ENCODE data around the gene ERC2.

The ERC2 gene

DNA sequence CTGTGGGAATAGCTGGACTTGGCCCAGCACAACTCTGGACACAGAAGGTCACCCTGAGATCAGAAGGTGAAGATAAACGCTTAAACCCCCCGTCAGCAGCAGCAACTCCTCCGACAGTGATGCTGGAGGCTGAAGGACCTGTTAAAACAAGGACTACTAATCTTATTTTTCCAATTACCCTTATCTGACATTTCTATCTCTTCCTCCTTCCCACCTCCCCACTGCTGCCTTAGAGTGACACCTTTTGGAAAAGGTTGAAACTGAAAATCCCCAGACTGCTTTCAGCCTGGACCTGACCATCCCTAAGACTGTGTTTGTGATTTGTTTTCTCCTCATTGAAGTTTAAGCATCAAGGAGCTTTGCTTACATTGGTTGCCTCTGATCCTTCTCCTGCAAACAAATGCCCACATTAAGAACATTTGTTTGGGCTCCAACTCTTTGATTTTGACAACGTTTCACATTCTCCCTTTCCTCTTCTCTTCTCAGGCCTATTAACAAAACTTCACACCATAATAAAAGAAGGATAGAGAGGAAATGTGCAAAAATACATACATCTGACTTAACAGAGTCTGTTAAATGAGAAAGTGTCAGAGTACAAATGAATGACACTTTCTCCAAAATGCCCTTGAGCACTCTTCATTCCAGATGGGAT lies 570.6 kb downstream of the ERC2 start:
- no peaks in the 10 kb centered on the region for H3K4me1 ChIP-seq (ENCODE audit: control insufficient read depth, insufficient read depth, low read length)
- H3K4me3 ChIP-seq (ENCODE audit: low read length): no peak overlapping the region
- H3K27me3 ChIP-seq (ENCODE audit: control insufficient read depth, insufficient read depth, low read length): no peaks in the 10 kb centered on the region
- no peak overlapping the region for H3K9ac ChIP-seq (ENCODE audit: low read length)
- no peaks in the 10 kb centered on the region for H3K36me3 ChIP-seq (ENCODE audit: control insufficient read depth, insufficient read depth, low read length)
- H3K27ac ChIP-seq (ENCODE audit: low read depth, low read length): no peak overlapping the region

DNA sequence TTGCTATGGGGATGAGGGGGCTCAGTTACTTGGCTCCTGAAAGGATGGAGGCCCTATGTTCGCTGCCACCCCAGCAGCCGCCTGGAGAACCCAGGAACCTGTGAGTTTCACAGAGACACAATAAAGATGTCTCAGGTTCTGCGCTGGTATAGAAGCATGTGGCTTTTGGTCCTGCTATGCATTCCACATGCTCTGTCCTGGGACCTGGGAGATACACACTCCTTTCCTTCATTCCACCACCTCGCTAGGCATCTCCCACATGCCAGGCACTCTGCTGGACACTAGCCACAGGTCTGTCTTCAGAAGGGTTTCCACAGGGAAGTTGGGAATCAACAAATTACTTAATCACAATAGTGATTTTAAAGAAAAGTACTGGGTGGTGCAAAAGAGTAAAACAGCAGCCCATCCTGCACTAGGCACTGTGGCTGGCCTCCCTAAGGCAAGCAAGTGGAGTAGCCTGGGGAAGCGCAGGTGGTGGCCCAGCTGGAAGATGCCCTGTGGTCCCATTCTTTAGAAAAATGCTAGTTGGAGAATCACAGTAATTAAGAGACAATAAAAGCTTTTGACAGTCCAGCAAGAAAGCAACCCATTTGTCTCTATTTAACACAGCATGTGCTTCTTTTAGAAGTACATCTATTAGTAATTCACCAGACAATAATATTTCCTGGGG lies 572.2 kb downstream of the ERC2 start:
- no peaks in the 10 kb centered on the region for H3K4me1 ChIP-seq (ENCODE audit: control insufficient read depth, insufficient read depth, low read length)
- H3K4me3 ChIP-seq (ENCODE audit: low read length): no peak overlapping the region
- H3K9ac ChIP-seq (ENCODE audit: low read length): no peak overlapping the region
- H3K27me3 ChIP-seq (ENCODE audit: control insufficient read depth, insufficient read depth, low read length): no peaks in the 10 kb centered on the region
- no peak overlapping the region for H3K27ac ChIP-seq (ENCODE audit: low read depth, low read length)
- no peaks in the 10 kb centered on the region for H3K36me3 ChIP-seq (ENCODE audit: control insufficient read depth, insufficient read depth, low read length)

GRCh38 chr3:55894605-55895004 lies 573.7 kb downstream of the ERC2 start:
- Histone ChIP-seq H3K9ac (ENCODE audit: low read length) (no peak overlapping the region), H3K36me3 (ENCODE audit: control insufficient read depth, insufficient read depth, low read length) (no peaks in the 10 kb centered on the region), H3K4me1 (ENCODE audit: control insufficient read depth, insufficient read depth, low read length) (no peaks in the 10 kb centered on the region), H3K4me3 (ENCODE audit: low read length) (no peak overlapping the region), H3K27me3 (ENCODE audit: control insufficient read depth, insufficient read depth, low read length) (no peaks in the 10 kb centered on the region), H3K27ac (ENCODE audit: low read depth, low read length) (no peak overlapping the region)

DNA sequence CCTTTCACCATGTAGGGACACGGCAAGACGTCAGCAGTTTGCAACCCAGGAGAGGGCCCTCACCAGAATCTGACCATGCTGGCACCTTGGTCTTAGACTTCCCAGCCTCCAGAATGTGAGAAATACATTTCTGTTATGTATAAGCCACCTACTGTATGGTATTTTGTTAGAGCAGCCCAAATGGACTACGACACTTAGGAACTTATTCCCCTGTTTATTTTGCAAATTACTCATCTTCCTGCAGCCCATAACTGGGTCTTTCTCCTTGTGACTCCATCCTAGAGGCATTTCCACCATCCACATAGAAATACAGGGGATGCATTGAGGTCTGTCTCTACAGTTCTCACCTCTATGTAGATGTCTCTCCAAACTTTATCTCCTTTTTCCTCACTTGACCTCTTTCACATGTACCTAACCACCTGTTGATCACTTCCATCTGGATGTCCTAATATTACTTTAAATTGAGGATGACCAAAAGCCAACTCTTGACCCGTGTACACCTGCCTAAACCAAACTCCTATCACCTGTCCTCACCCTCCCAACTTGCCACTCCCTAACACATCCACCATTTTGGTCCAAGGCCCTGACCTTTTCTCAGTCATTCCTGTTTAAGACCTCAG lies 575.1 kb downstream of the ERC2 start:
- Histone ChIP-seq H3K27ac (ENCODE audit: low read depth, low read length) (no peak overlapping the region), H3K4me1 (ENCODE audit: control insufficient read depth, insufficient read depth, low read length) (no peaks in the 10 kb centered on the region), H3K36me3 (ENCODE audit: control insufficient read depth, insufficient read depth, low read length) (no peaks in the 10 kb centered on the region), H3K27me3 (ENCODE audit: control insufficient read depth, insufficient read depth, low read length) (no peaks in the 10 kb centered on the region), H3K9ac (ENCODE audit: low read length) (no peak overlapping the region), H3K4me3 (ENCODE audit: low read length) (no peak overlapping the region)

DNA sequence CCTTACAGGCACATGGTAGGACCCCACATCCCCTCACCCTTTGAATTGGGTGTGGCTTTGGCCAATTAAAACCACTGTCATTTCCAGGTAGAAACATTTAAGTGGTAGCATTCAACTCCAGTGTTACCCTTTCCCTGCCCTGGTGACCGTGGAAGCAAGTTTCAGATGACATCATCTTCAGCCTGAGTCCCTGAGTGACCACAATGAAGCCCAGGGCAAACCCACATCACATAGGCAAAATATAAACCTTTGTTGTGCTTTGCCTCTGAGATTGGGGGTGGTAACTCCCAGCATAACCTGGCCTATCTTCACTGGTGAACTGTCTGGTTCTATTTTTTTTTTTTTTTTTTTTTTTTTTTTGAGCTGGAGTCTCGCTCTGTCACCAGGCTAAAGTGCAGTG lies 577.2 kb downstream of the ERC2 start:
- Histone ChIP-seq H3K27ac (ENCODE audit: low read depth, low read length) (no peak overlapping the region), H3K9ac (ENCODE audit: low read length) (no peak overlapping the region), H3K36me3 (ENCODE audit: control insufficient read depth, insufficient read depth, low read length) (no peaks in the 10 kb centered on the region), H3K27me3 (ENCODE audit: control insufficient read depth, insufficient read depth, low read length) (no peaks in the 10 kb centered on the region), H3K4me3 (ENCODE audit: low read length) (no peak overlapping the region), H3K4me1 (ENCODE audit: control insufficient read depth, insufficient read depth, low read length) (no peaks in the 10 kb centered on the region)

DNA sequence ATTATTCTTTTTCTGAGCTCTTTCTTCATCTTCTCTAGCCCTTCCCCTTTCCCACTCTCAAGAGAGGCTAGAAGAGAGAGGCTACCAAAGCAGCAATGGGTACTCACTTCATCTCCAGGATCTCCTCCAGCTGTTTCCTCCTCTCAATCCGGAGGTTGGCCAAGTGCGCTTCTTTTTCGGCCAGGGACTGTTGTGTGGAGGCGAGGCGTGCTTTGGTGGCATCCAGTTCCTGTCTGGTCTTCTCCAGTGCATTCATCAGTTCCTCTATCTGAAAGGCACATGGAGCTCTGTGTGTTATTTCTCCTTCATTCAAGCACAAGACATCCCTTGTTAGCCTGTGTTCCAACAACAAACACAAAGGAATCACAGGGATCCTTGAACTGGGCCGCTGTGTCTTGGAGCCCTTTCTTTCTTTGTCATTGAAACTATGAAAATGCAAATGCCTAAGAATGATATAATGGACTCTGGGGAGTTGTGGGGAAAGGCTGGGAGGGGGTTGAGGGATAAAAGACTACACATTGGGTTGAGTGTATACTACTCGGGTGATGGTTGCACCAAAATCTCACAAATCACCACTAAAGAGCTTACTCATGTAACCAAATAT lies 579.9 kb downstream of the ERC2 start:
- Histone ChIP-seq H3K27me3 (ENCODE audit: control insufficient read depth, insufficient read depth, low read length) (no peaks in the 10 kb centered on the region), H3K9ac (ENCODE audit: low read length) (no peak overlapping the region), H3K36me3 (ENCODE audit: control insufficient read depth, insufficient read depth, low read length) (no peaks in the 10 kb centered on the region), H3K4me1 (ENCODE audit: control insufficient read depth, insufficient read depth, low read length) (no peaks in the 10 kb centered on the region), H3K4me3 (ENCODE audit: low read length) (no peak overlapping the region), H3K27ac (ENCODE audit: low read depth, low read length) (no peak overlapping the region)

DNA sequence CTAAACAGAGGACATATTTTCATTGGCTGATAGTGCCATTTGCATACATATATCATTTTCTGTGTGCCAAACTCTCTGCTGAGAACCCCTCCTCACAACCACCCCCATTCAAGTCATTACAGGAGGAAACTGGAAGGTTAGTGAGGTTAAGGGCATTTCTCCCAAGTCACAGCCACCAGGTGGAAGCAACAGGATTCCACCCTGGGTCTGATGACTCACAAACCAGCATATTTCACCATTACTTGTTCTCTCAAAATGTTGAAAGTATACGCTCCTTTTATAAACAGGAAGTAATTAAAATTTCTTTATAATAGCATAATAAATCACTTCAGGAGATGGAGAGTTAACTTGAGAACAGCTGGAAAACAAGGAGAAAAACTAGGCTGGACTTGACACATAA lies 582.5 kb downstream of the ERC2 start:
- Histone ChIP-seq H3K4me3 (ENCODE audit: low read length) (no peak overlapping the region), H3K9ac (ENCODE audit: low read length) (no peak overlapping the region), H3K27me3 (ENCODE audit: control insufficient read depth, insufficient read depth, low read length) (no peaks in the 10 kb centered on the region), H3K4me1 (ENCODE audit: control insufficient read depth, insufficient read depth, low read length) (no peaks in the 10 kb centered on the region), H3K36me3 (ENCODE audit: control insufficient read depth, insufficient read depth, low read length) (no peaks in the 10 kb centered on the region), H3K27ac (ENCODE audit: low read depth, low read length) (no peak overlapping the region)

- Histone ChIP-seq H3K4me3 (ENCODE audit: low read length) (no peak overlapping the region), H3K27me3 (ENCODE audit: control insufficient read depth, insufficient read depth, low read length) (no peaks in the 10 kb centered on the region), H3K36me3 (ENCODE audit: control insufficient read depth, insufficient read depth, low read length) (no peaks in the 10 kb centered on the region), H3K4me1 (ENCODE audit: control insufficient read depth, insufficient read depth, low read length) (no peaks in the 10 kb centered on the region), H3K27ac (ENCODE audit: low read depth, low read length) (no peak overlapping the region), H3K9ac (ENCODE audit: low read length) (no peak overlapping the region)
These were observed 583.6 kb downstream of the ERC2 start for GRCh38 chr3:55884491-55885285.

- Histone ChIP-seq H3K4me1 (ENCODE audit: control insufficient read depth, insufficient read depth, low read length) (no peaks in the 10 kb centered on the region), H3K27me3 (ENCODE audit: control insufficient read depth, insufficient read depth, low read length) (no peaks in the 10 kb centered on the region), H3K9ac (ENCODE audit: low read length) (no peak overlapping the region), H3K36me3 (ENCODE audit: control insufficient read depth, insufficient read depth, low read length) (no peaks in the 10 kb centered on the region), H3K27ac (ENCODE audit: low read depth, low read length) (no peak overlapping the region), H3K4me3 (ENCODE audit: low read length) (no peak overlapping the region)
These were observed 584.2 kb downstream of the ERC2 start for GRCh38 chr3:55884066-55884465.

GRCh38 chr3:55882006-55882405 lies 586.3 kb downstream of the ERC2 start:
- Histone ChIP-seq H3K27me3 (ENCODE audit: control insufficient read depth, insufficient read depth, low read length) (no peaks in the 10 kb centered on the region), H3K4me3 (ENCODE audit: low read length) (no peak overlapping the region), H3K4me1 (ENCODE audit: control insufficient read depth, insufficient read depth, low read length) (no peaks in the 10 kb centered on the region), H3K27ac (ENCODE audit: low read depth, low read length) (no peak overlapping the region), H3K9ac (ENCODE audit: low read length) (no peak overlapping the region), H3K36me3 (ENCODE audit: control insufficient read depth, insufficient read depth, low read length) (no peaks in the 10 kb centered on the region)

DNA sequence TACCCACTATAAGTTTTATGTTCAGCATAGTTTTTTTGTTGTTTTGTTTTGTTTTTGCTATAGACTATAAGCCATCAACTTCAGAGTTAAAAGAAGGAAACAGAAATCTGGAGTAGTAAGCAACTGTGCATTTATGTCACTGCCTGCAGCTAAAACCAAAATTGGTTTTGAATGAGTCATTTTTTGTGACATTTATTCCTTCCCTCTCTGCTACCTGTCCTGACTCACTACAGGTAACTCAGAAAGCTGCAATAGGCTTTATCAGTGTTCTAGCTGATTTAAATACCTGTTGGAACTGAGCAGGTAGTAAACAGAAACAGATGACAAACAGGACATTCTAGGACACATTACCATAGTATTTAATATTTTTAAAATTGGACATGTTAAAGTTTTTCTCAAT lies 587.9 kb downstream of the ERC2 start:
- Histone ChIP-seq H3K4me3 (ENCODE audit: low read length) (no peak overlapping the region), H3K27me3 (ENCODE audit: control insufficient read depth, insufficient read depth, low read length) (no peaks in the 10 kb centered on the region), H3K36me3 (ENCODE audit: control insufficient read depth, insufficient read depth, low read length) (no peaks in the 10 kb centered on the region), H3K9ac (ENCODE audit: low read length) (no peak overlapping the region), H3K27ac (ENCODE audit: low read depth, low read length) (no peak overlapping the region), H3K4me1 (ENCODE audit: control insufficient read depth, insufficient read depth, low read length) (no peaks in the 10 kb centered on the region)

- Histone ChIP-seq H3K27ac (ENCODE audit: low read depth, low read length) (no peak overlapping the region), H3K9ac (ENCODE audit: low read length) (no peak overlapping the region), H3K4me1 (ENCODE audit: control insufficient read depth, insufficient read depth, low read length) (no peaks in the 10 kb centered on the region), H3K27me3 (ENCODE audit: control insufficient read depth, insufficient read depth, low read length) (no peaks in the 10 kb centered on the region), H3K4me3 (ENCODE audit: low read length) (no peak overlapping the region), H3K36me3 (ENCODE audit: control insufficient read depth, insufficient read depth, low read length) (no peaks in the 10 kb centered on the region)
These were observed 588.4 kb downstream of the ERC2 start for GRCh38 chr3:55879901-55880331.
